NB4 (cell line): Measurements from ENCODE around the gene RPS6KC1.
"Not testable (repeated sequence)": the region's sequence is repeated elsewhere in the genome, so short reads cannot be mapped to it uniquely, and the experiment has no call there.

Experiments used
- DNase-seq: peaks from one replicate; pipeline ENCODE4 v3.0.0; 2010; ENCODE audit warnings: low read depth
- H3K4me3 ChIP-seq: one replicate; pipeline ENCODE4 v1.5.1; 2011; ENCODE audit warnings: mild to moderate bottlenecking, low read depth, low read length, moderate library complexity
- CTCF ChIP-seq: IDR thresholded peaks from one replicate; pipeline ENCODE4 v1.5.1; 2012; ENCODE audit warnings: low read depth, low read length
- MAX ChIP-seq: IDR thresholded peaks from 2 replicates; pipeline ENCODE4 v1.6.1; 2011; ENCODE audit warnings: low read depth, low read length
- MYC ChIP-seq: IDR thresholded peaks from 2 replicates; pipeline ENCODE4 v1.6.1; 2011; ENCODE audit warnings: low read depth, low read length
- POLR2A ChIP-seq: IDR thresholded peaks from 2 replicates; pipeline ENCODE4 v1.6.1; 2011; ENCODE audit warnings: mild to moderate bottlenecking; ENCODE audit not compliant: insufficient read length; ENCODE audit errors: extremely low read depth

Gene RPS6KC1

GRCh38 chr1:213180833-213181232 is 129.8 kb downstream of the RPS6KC1 start:
- no peak for TF ChIP-seq MAX
- TF ChIP-seq POLR2A, result no peak
- no peak for TF ChIP-seq CTCF
- TF ChIP-seq MYC, result no peak
- no peak for DNase-seq

GRCh38 chr1:213183036-213183672 is 132.1 kb downstream of the RPS6KC1 start:
- no peak overlapping the region for H3K4me3 ChIP-seq
- TF ChIP-seq MAX (no peak), POLR2A (no peak), CTCF (no peak), MYC (no peak)
- DNase-seq, result no peak

More at GRCh38 chr1:213180833-213181232, 129.8 kb downstream of the RPS6KC1 start:
- H3K4me3 ChIP-seq, result no peak overlapping the region

GRCh38 chr1:213186168-213186567 is 135.1 kb downstream of the RPS6KC1 start:
- no peak overlapping the region for H3K4me3 ChIP-seq
- DNase-seq, result no peak
- TF ChIP-seq POLR2A (no peak), MAX (no peak), CTCF (no peak), MYC (no peak)

- TF ChIP-seq CTCF (no peak), POLR2A (no peak), MAX (no peak), MYC (no peak)
- no peak overlapping the region for H3K4me3 ChIP-seq
- no peak for DNase-seq
These were observed 141.0 kb downstream of the RPS6KC1 start for GRCh38 chr1:213192026-213192425.

GRCh38 chr1:213194383-213194782 is 143.3 kb downstream of the RPS6KC1 start:
- H3K4me3 ChIP-seq, result no peak overlapping the region
- DNase-seq, result no peak
- TF ChIP-seq MYC (no peak), POLR2A (no peak), MAX (no peak), CTCF (no peak)

- no peak for DNase-seq
- no peak for TF ChIP-seq MYC
- TF ChIP-seq CTCF, result no peak
- TF ChIP-seq MAX, result no peak
- no peak for TF ChIP-seq POLR2A
- H3K4me3 ChIP-seq, result no peak overlapping the region
These were observed 143.8 kb downstream of the RPS6KC1 start for GRCh38 chr1:213194855-213195254.

- DNase-seq, H3K4me3 ChIP-seq: not testable (repeated sequence)
These were observed 145.4 kb downstream of the RPS6KC1 start for GRCh38 chr1:213196328-213197054.
